C4-2B (cell line): ENCODE measurements around the gene SLC7A9.
"Not testable (repeated sequence)": the region's sequence is repeated elsewhere in the genome, so short reads cannot be mapped to it uniquely, and the experiment has no call there.

ENCODE experiments used
- H3K27ac ChIP-seq: fragments of 450-650 bp; 2 replicates; pipeline ENCODE4 v1.5.1; 2017
- CTCF ChIP-seq: fragments of 450-650 bp; conservative IDR thresholded peaks from 2 replicates; pipeline ENCODE4 v1.5.1; 2017; ENCODE audit warnings: mild to moderate bottlenecking
- ZFX ChIP-seq: fragments of 450-650 bp; IDR thresholded peaks from 2 replicates; pipeline ENCODE4 v1.6.1; 2017

SLC7A9 gene

GRCh38 chr19:32843716-32844245 lies 25.8 kb downstream of the SLC7A9 start:
- H3K27ac ChIP-seq, result no peak overlapping the region
- no peak for TF ChIP-seq ZFX
- TF ChIP-seq CTCF, result no peak

GRCh38 chr19:32842061-32842460 lies 27.5 kb downstream of the SLC7A9 start:
- H3K27ac ChIP-seq, result no peak overlapping the region
- TF ChIP-seq ZFX, result no peak
- TF ChIP-seq CTCF, result no peak

GRCh38 chr19:32837531-32837930 lies 32.0 kb downstream of the SLC7A9 start:
- H3K27ac ChIP-seq, result no peak overlapping the region

GRCh38 chr19:32833388-32833787 lies 36.2 kb downstream of the SLC7A9 start:
- not testable (repeated sequence) for H3K27ac ChIP-seq

More at GRCh38 chr19:32837531-32837930, 32.0 kb downstream of the SLC7A9 start:
- TF ChIP-seq ZFX (no peak), CTCF (no peak)

GRCh38 chr19:32832825-32833224 lies 36.7 kb downstream of the SLC7A9 start:
- H3K27ac ChIP-seq, result not testable (repeated sequence)

GRCh38 chr19:32832094-32832493 lies 37.5 kb downstream of the SLC7A9 start:
- H3K27ac ChIP-seq, result not testable (repeated sequence)

- no peak for TF ChIP-seq CTCF
- TF ChIP-seq ZFX, result no peak
- H3K27ac ChIP-seq, result no peak overlapping the region
Observed at GRCh38 chr19:32831611-32832010, 38.0 kb downstream of the SLC7A9 start.

- H3K27ac ChIP-seq, result no peak overlapping the region
- TF ChIP-seq ZFX (no peak), CTCF (no peak)
Observed at GRCh38 chr19:32830231-32831014, 39.1 kb downstream of the SLC7A9 start.

GRCh38 chr19:32829345-32829896 lies 40.1 kb downstream of the SLC7A9 start:
- H3K27ac ChIP-seq, result no peak overlapping the region
- no peak for TF ChIP-seq CTCF
- no peak for TF ChIP-seq ZFX
